Measurements from ENCODE around the gene TOB2.
A peak's percentile ranks its signal among the peaks of the same experiment; 100 is the strongest.
"Not testable (repeated sequence)": the region's sequence is repeated elsewhere in the genome, so short reads cannot be mapped to it uniquely, and the experiment has no call there.

Gene TOB2

GRCh38 chr22:41447435-41448188 lies 1.0 kb upstream of the TOB2 start:
- in situ Hi-C loops (cut with MboI; ENCODE audit: low sequenced_read_pairs, unreplicated experiment) = no loop called here
- no peak for TF ChIP-seq CTCF (IDR thresholded peaks at IDR 0.05; ENCODE audit: borderline replicate concordance, control extremely low read depth, extremely low read depth, insufficient read depth, missing control alignments)
- peak; percentile 59 for DNase-seq (ENCODE audit: low spot score)

- no peak for TF ChIP-seq CTCF (IDR thresholded peaks at IDR 0.05; ENCODE audit: borderline replicate concordance, control extremely low read depth, extremely low read depth, insufficient read depth, missing control alignments)
- in situ Hi-C loops (cut with MboI; ENCODE audit: low sequenced_read_pairs, unreplicated experiment) = no loop called here
- DNase-seq (ENCODE audit: low spot score) = no peak
These were observed 522 bp downstream of the TOB2 start for GRCh38 chr22:41446057-41446501.

- in situ Hi-C loops (cut with MboI; ENCODE audit: low sequenced_read_pairs, unreplicated experiment) = no loop called here
- peak; percentile 26 for DNase-seq (ENCODE audit: low spot score)
- no peak for TF ChIP-seq CTCF (IDR thresholded peaks at IDR 0.05; ENCODE audit: borderline replicate concordance, control extremely low read depth, extremely low read depth, insufficient read depth, missing control alignments)
These were observed 1.2 kb downstream of the TOB2 start for GRCh38 chr22:41445129-41446056.

GRCh38 chr22:41444360-41445128 lies 2.1 kb downstream of the TOB2 start:
- peak; percentile 90 for DNase-seq (ENCODE audit: low spot score)
- no peak for TF ChIP-seq CTCF (IDR thresholded peaks at IDR 0.05; ENCODE audit: borderline replicate concordance, control extremely low read depth, extremely low read depth, insufficient read depth, missing control alignments)
- in situ Hi-C loops (cut with MboI; ENCODE audit: low sequenced_read_pairs, unreplicated experiment) = no loop called here

- no peak for TF ChIP-seq CTCF (IDR thresholded peaks at IDR 0.05; ENCODE audit: borderline replicate concordance, control extremely low read depth, extremely low read depth, insufficient read depth, missing control alignments)
These were observed 4.3 kb downstream of the TOB2 start for GRCh38 chr22:41442240-41442792.

GRCh38 chr22:41440511-41440910 lies 6.1 kb downstream of the TOB2 start:
- DNase-seq (ENCODE audit: low spot score); in situ Hi-C loops (cut with MboI; ENCODE audit: low sequenced_read_pairs, unreplicated experiment): not testable (repeated sequence)

More at GRCh38 chr22:41442240-41442792, 4.3 kb downstream of the TOB2 start:
- in situ Hi-C loops (cut with MboI; ENCODE audit: low sequenced_read_pairs, unreplicated experiment) = no loop called here
- no peak for DNase-seq (ENCODE audit: low spot score)

Data from GM13976 (cell line).